ENCODE measurements around the gene MYBPH. TPM values are rescaled to one million over a fixed set of nuclear protein-coding genes. Genes with fewer than 3 reads are reported as not detected.

MYBPH gene
- total and polyA plus RNA-seq, 10 of the 15 experiments (the other 5 are each of a cell fraction or from before 2014, with no cell fraction given) = 0.06 to 0.10 TPM; not detected in 8

- CTCF ChIA-PET = interaction anchor here (1.3 kb wide), 1 partner anchor 30 kb away, joined by 3 read pairs; no protein-coding TSS in a partner anchor
- no peak for TF ChIP-seq SIX5 (IDR thresholded peaks at IDR 0.05; ENCODE audit: low read depth, low read length, severe bottlenecking)
- TF ChIP-seq JUND (IDR thresholded peaks at IDR 0.05; ENCODE audit: low read depth, low read length) = no peak
- no peak for TF ChIP-seq PAX8 (IDR thresholded peaks at IDR 0.05)
- TF ChIP-seq CEBPZ (IDR thresholded peaks at IDR 0.05; ENCODE audit: low read depth, low read length) = no peak
- TF ChIP-seq HSF1 (IDR thresholded peaks at IDR 0.05; ENCODE audit: low read depth, low read length) = no peak
- TF ChIP-seq SMAD5 (IDR thresholded peaks at IDR 0.05; ENCODE audit: low read depth) = no peak
- no peak for TF ChIP-seq EZH2 (IDR thresholded peaks at IDR 0.05; ENCODE audit: borderline replicate concordance, control insufficient read depth, low read depth, low read length)
- no peak for TF ChIP-seq CHD1 (IDR thresholded peaks at IDR 0.05; ENCODE audit: low read depth, low read length)
- no peak for TF ChIP-seq EGR1 (IDR thresholded peaks at IDR 0.05; ENCODE audit: borderline replicate concordance in 1 of 2, low read depth in 2 of 2, low read length in 2 of 2)
- no peak for TF ChIP-seq ZZZ3 (IDR thresholded peaks at IDR 0.05; ENCODE audit: control insufficient read depth, insufficient read length, low read depth)
- TF ChIP-seq STAT3 (IDR thresholded peaks at IDR 0.05; ENCODE audit: low read depth, low read length) = no peak
- no peak for TF ChIP-seq SPI1 (IDR thresholded peaks at IDR 0.05; ENCODE audit: borderline replicate concordance, insufficient read depth, low read depth, low read length)
- TF ChIP-seq ATF2 (IDR thresholded peaks at IDR 0.05; ENCODE audit: low read length) = no peak
Measured at GRCh38 chr1:203202431-203203245, 27.0 kb upstream of the MYBPH start.

More at GRCh38 chr1:203202431-203203245, 27.0 kb upstream of the MYBPH start:
- intact Hi-C loops (cut with micrococcal nuclease; ENCODE audit: unreplicated experiment) (no loop called here), in situ Hi-C loops (cut with MboI) (no loop called here)
- no peaks in the 10 kb centered on the region for H3K4me1 ChIP-seq (ENCODE audit: control insufficient read depth, insufficient read depth, low read length)
- no peaks in the 10 kb centered on the region for H3K36me3 ChIP-seq (ENCODE audit: control insufficient read depth in 2 of 2, insufficient read depth in 2 of 2, low read length in 1 of 2)
- FAIRE-seq (no peak), DNase-seq (ENCODE audit: low read depth, low spot score) (no peak), ATAC-seq (no peak)
- H3K79me2 ChIP-seq (ENCODE audit: control insufficient read depth, insufficient read depth, low read length) = no peaks in the 10 kb centered on the region
- no peaks in the 10 kb centered on the region; the same call in 1 of the 2 replicates for H4K20me1 ChIP-seq (ENCODE audit: control insufficient read depth, insufficient read depth)
- no peak overlapping the region for H3K4me2 ChIP-seq (ENCODE audit: control insufficient read depth, insufficient read depth)
- H3K27me3 ChIP-seq (replicated peaks in 1 of 2; ENCODE audit: control insufficient read depth in 2 of 2, insufficient read depth in 2 of 2, low read length in 1 of 2) = peaks cover 0 to 5% of the 10 kb centered on the region in 2 experiments; a peak in 3 of 4 replicates
- H3K9me3 ChIP-seq (replicated peaks; ENCODE audit: control insufficient read depth, insufficient read depth, low read length) = no peaks in the 10 kb centered on the region
- BruUV-seq (replicated peaks) = no TSS peak
- no peak overlapping the region for H3K4me3 ChIP-seq
- RAD21 ChIA-PET (ENCODE audit: unreplicated experiment) = no interaction called here
- SMC1A ChIA-PET (ENCODE audit: uncharacterized antibody, unreplicated experiment) = interaction anchor here (1.2 to 1.6 kb wide), 3 partner anchors 13 to 30 kb away, joined by 3 to 5 read pairs (median 3); no protein-coding TSS in a partner anchor
- no peak overlapping the region for H3K9ac ChIP-seq (ENCODE audit: control insufficient read depth, insufficient read depth, low read length)
- 33% methylated on average over 15 of the region's 15 CpGs for WGBS (ENCODE audit: insufficient coverage, insufficient replicate concordance, low lambda C conversion rate, missing lambda C conversion rate)
- no peak overlapping the region for H2AFZ ChIP-seq (ENCODE audit: control insufficient read depth, low read depth, low read length)
- H3K27ac ChIP-seq (ENCODE audit: control insufficient read depth, insufficient read depth) = no peak overlapping the region
- POLR2A ChIA-PET = no interaction called here
